ENCODE measurements around the gene CD74. TPM values are rescaled to one million over a fixed set of nuclear protein-coding genes. Genes with fewer than 3 reads are reported as not detected.

CD74 gene
- polyA plus RNA-seq, 2 of the 4 experiments (the other 2 are of a cell fraction) = not detected

DNA sequence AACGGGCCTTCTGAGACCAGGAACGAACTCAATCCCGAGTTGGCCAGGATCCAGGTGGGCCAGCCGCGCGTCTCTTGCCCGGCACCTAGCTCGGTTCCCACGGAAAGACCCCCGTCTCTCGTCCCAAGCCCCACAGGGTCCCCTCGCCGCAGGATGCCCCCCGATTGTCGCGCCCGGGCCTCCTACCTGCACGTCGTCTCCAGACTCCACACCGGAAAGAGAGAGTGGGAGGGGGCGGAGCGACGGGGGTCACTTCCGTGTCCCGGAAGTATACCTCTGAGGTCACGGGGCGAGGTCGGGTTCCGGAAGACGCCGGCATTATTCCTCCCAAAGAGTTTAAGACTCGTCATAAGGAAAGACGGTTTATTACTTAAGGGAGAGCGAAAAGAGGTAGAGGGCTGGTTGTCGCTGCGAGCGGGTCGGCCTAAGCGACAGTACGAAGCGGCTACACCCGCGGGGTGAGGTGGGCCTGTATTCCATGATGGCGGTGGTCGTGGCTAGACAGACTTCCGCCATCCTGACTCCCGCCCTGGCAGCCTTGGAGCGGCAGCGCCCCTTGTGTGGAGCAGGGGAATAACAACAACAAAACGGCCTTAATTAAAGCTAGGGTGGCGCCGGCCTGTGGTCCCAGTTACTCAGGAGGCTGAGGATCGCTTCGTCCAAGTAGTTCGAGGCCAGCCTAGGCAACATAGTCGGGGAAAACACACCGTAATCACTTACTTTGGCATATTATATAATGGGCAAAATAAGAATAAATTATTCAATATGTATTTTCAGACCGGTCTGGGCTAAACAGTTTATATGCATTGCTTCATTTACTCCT is 37.0 kb upstream of the CD74 start, which contains the start of gene RPS14 (continued):
- TF ChIP-seq NPAS2 (CRISPR knock-in tag; IDR thresholded peaks at IDR 0.05; ENCODE audit: borderline replicate concordance) (no peak), ZNF302 (CRISPR knock-in tag; IDR thresholded peaks at IDR 0.05) (no peak), CBX8 (IDR thresholded peaks at IDR 0.05) (no peak), KDM5A (IDR thresholded peaks at IDR 0.05) (0 out of 2 replicates have a peak, but pooled peaks have one; percentile 4), TP53 (CRISPR knock-in tag; IDR thresholded peaks at IDR 0.05) (no peak), TFCP2L1 (CRISPR knock-in tag; IDR thresholded peaks at IDR 0.05) (no peak), HOXA7 (CRISPR knock-in tag; IDR thresholded peaks at IDR 0.05) (peak; percentile 79), RFX5 (IDR thresholded peaks at IDR 0.05) (no peak), GATA3 (IDR thresholded peaks at IDR 0.05; ENCODE audit: borderline replicate concordance) (peak; percentile 26; the same call in 1 of the 2 replicates), ZC3H11A (IDR thresholded peaks at IDR 0.05) (no peak), RAD21 (conservative IDR thresholded peaks at IDR 0.05 in 1 of 2, IDR thresholded peaks at IDR 0.05 in 1 of 2) (no peak), HEYL (CRISPR knock-in tag; IDR thresholded peaks at IDR 0.05) (0 out of 2 replicates have a peak, but pooled peaks have one; percentile 34), RARB (CRISPR knock-in tag; IDR thresholded peaks at IDR 0.05) (no peak), FOSL2 (IDR thresholded peaks at IDR 0.05) (no peak), FOSL2 (CRISPR knock-in tag; IDR thresholded peaks at IDR 0.05) (0 out of 2 replicates have a peak, but pooled peaks have one; percentile 27), RNF2 (IDR thresholded peaks at IDR 0.05; ENCODE audit: borderline replicate concordance, low read depth) (no peak), EHMT2 (IDR thresholded peaks at IDR 0.05; ENCODE audit: low read depth) (no peak; the same call in 1 of the 2 replicates), MAZ (IDR thresholded peaks at IDR 0.05; ENCODE audit: borderline replicate concordance, low read depth, low read length) (no peak; the same call in 1 of the 2 replicates), EHF (CRISPR knock-in tag; IDR thresholded peaks at IDR 0.05) (peak; percentile 21; the same call in 1 of the 2 replicates), EP300 (IDR thresholded peaks at IDR 0.05) (no peak), KDM1A (IDR thresholded peaks at IDR 0.05; ENCODE audit: low read depth) (no peak), JUN (IDR thresholded peaks at IDR 0.05) (peak; percentile 86 to 99), FOSB (CRISPR knock-in tag; IDR thresholded peaks at IDR 0.05) (peak; percentile 55; the same call in 1 of the 2 replicates), CHD2 (IDR thresholded peaks at IDR 0.05; ENCODE audit: low read length, partially characterized antibody) (peak; percentile 43), ZSCAN20 (CRISPR knock-in tag; IDR thresholded peaks at IDR 0.05) (no peak), SMC3 (IDR thresholded peaks at IDR 0.05) (no peak)
- TF ChIP-seq, protein P1, sequence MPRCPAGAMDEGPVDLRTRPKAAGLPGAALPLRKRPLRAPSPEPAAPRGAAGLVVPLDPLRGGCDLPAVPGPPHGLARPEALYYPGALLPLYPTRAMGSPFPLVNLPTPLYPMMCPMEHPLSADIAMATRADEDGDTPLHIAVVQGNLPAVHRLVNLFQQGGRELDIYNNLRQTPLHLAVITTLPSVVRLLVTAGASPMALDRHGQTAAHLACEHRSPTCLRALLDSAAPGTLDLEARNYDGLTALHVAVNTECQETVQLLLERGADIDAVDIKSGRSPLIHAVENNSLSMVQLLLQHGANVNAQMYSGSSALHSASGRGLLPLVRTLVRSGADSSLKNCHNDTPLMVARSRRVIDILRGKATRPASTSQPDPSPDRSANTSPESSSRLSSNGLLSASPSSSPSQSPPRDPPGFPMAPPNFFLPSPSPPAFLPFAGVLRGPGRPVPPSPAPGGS (IDR thresholded peaks at IDR 0.05) = peak; percentile 90; the same call in 2 of the 3 replicates
- TF ChIP-seq, protein P2, sequence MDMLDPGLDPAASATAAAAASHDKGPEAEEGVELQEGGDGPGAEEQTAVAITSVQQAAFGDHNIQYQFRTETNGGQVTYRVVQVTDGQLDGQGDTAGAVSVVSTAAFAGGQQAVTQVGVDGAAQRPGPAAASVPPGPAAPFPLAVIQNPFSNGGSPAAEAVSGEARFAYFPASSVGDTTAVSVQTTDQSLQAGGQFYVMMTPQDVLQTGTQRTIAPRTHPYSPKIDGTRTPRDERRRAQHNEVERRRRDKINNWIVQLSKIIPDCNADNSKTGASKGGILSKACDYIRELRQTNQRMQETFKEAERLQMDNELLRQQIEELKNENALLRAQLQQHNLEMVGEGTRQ (IDR thresholded peaks at IDR 0.05) = peak; percentile 68
- TF ChIP-seq, protein P3, sequence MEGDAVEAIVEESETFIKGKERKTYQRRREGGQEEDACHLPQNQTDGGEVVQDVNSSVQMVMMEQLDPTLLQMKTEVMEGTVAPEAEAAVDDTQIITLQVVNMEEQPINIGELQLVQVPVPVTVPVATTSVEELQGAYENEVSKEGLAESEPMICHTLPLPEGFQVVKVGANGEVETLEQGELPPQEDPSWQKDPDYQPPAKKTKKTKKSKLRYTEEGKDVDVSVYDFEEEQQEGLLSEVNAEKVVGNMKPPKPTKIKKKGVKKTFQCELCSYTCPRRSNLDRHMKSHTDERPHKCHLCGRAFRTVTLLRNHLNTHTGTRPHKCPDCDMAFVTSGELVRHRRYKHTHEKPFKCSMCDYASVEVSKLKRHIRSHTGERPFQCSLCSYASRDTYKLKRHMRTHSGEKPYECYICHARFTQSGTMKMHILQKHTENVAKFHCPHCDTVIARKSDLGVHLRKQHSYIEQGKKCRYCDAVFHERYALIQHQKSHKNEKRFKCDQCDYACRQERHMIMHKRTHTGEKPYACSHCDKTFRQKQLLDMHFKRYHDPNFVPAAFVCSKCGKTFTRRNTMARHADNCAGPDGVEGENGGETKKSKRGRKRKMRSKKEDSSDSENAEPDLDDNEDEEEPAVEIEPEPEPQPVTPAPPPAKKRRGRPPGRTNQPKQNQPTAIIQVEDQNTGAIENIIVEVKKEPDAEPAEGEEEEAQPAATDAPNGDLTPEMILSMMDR (IDR thresholded peaks at IDR 0.05) = peak; percentile 88
- TF ChIP-seq, protein P4, sequence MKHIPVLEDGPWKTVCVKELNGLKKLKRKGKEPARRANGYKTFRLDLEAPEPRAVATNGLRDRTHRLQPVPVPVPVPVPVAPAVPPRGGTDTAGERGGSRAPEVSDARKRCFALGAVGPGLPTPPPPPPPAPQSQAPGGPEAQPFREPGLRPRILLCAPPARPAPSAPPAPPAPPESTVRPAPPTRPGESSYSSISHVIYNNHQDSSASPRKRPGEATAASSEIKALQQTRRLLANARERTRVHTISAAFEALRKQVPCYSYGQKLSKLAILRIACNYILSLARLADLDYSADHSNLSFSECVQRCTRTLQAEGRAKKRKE (CRISPR knock-in tag; IDR thresholded peaks at IDR 0.05; ENCODE audit: low read depth) = peak; percentile 81; the same call in 1 of the 2 replicates
- TF ChIP-seq, protein P5, sequence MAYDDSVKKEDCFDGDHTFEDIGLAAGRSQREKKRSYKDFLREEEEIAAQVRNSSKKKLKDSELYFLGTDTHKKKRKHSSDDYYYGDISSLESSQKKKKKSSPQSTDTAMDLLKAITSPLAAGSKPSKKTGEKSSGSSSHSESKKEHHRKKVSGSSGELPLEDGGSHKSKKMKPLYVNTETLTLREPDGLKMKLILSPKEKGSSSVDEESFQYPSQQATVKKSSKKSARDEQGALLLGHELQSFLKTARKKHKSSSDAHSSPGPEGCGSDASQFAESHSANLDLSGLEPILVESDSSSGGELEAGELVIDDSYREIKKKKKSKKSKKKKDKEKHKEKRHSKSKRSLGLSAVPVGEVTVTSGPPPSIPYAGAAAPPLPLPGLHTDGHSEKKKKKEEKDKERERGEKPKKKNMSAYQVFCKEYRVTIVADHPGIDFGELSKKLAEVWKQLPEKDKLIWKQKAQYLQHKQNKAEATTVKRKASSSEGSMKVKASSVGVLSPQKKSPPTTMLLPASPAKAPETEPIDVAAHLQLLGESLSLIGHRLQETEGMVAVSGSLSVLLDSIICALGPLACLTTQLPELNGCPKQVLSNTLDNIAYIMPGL (CRISPR knock-in tag; IDR thresholded peaks at IDR 0.05; ENCODE audit: borderline replicate concordance) = peak; percentile 90; the same call in 1 of the 2 replicates
- TF ChIP-seq, protein P6, sequence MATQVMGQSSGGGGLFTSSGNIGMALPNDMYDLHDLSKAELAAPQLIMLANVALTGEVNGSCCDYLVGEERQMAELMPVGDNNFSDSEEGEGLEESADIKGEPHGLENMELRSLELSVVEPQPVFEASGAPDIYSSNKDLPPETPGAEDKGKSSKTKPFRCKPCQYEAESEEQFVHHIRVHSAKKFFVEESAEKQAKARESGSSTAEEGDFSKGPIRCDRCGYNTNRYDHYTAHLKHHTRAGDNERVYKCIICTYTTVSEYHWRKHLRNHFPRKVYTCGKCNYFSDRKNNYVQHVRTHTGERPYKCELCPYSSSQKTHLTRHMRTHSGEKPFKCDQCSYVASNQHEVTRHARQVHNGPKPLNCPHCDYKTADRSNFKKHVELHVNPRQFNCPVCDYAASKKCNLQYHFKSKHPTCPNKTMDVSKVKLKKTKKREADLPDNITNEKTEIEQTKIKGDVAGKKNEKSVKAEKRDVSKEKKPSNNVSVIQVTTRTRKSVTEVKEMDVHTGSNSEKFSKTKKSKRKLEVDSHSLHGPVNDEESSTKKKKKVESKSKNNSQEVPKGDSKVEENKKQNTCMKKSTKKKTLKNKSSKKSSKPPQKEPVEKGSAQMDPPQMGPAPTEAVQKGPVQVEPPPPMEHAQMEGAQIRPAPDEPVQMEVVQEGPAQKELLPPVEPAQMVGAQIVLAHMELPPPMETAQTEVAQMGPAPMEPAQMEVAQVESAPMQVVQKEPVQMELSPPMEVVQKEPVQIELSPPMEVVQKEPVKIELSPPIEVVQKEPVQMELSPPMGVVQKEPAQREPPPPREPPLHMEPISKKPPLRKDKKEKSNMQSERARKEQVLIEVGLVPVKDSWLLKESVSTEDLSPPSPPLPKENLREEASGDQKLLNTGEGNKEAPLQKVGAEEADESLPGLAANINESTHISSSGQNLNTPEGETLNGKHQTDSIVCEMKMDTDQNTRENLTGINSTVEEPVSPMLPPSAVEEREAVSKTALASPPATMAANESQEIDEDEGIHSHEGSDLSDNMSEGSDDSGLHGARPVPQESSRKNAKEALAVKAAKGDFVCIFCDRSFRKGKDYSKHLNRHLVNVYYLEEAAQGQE (IDR thresholded peaks at IDR 0.05) = no peak

Data from A549 (cell line).